Ishikawa (cell line): ENCODE measurements around the gene MILR1.

Source experiments
- CEBPB ChIP-seq: IDR thresholded peaks from 2 replicates; pipeline ENCODE4 v1.6.1; 2012
- CREB1 ChIP-seq: IDR thresholded peaks from 2 replicates; pipeline ENCODE4 v1.6.1; 2012; ENCODE audit warnings: low read depth
- EGR1 ChIP-seq: IDR thresholded peaks from 2 replicates; pipeline ENCODE4 v1.6.1; 2012
- EP300 ChIP-seq: IDR thresholded peaks from 2 replicates; pipeline ENCODE4 v1.6.1; 2012; ENCODE audit warnings: borderline replicate concordance
- FOXM1 ChIP-seq: IDR thresholded peaks from 2 replicates; pipeline ENCODE4 v1.6.1; 2012; ENCODE audit warnings: low read depth, borderline replicate concordance
- NFIC ChIP-seq: IDR thresholded peaks from 2 replicates; pipeline ENCODE4 v1.6.1; 2012
- RAD21 ChIP-seq: IDR thresholded peaks from 2 replicates; pipeline ENCODE4 v1.6.1; 2012; ENCODE audit warnings: low read depth
- REST ChIP-seq: IDR thresholded peaks from 2 replicates; pipeline ENCODE4 v1.6.1; 2012; ENCODE audit warnings: low read depth, mild to moderate bottlenecking
- TAF1 ChIP-seq: IDR thresholded peaks from 2 replicates; pipeline ENCODE4 v1.6.1; 2012; ENCODE audit warnings: low read depth, mild to moderate bottlenecking
- TCF12 ChIP-seq: IDR thresholded peaks from 2 replicates; pipeline ENCODE4 v1.6.1; 2012; ENCODE audit warnings: low read depth
- TEAD4 ChIP-seq: IDR thresholded peaks from 2 replicates; pipeline ENCODE4 v1.6.1; 2012
- YY1 ChIP-seq: IDR thresholded peaks from 2 replicates; pipeline ENCODE4 v1.6.1; 2012; ENCODE audit warnings: low read depth
- ZBTB7A ChIP-seq: IDR thresholded peaks from 2 replicates; pipeline ENCODE4 v1.6.1; 2012; ENCODE audit warnings: low read depth
- TF ChIP-seq, protein P1 (sequence below): IDR thresholded peaks from 2 replicates; pipeline ENCODE4 v1.6.1; 2012
- TF ChIP-seq, protein P2 (sequence below): IDR thresholded peaks from 2 replicates; pipeline ENCODE4 v1.6.1; 2012

Gene MILR1

GRCh38 chr17:64504769-64505339 is 55.9 kb downstream of the MILR1 start:
- no peak for TF ChIP-seq TEAD4
- TF ChIP-seq CEBPB, result no peak
- no peak for TF ChIP-seq EGR1
- no peak for TF ChIP-seq TCF12
- TF ChIP-seq NFIC, result no peak
- no peak for TF ChIP-seq RAD21
- TF ChIP-seq, protein P1, sequence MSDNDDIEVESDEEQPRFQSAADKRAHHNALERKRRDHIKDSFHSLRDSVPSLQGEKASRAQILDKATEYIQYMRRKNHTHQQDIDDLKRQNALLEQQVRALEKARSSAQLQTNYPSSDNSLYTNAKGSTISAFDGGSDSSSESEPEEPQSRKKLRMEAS, result no peak
- no peak for TF ChIP-seq CREB1
- TF ChIP-seq EP300, result no peak
- no peak for TF ChIP-seq FOXM1
- TF ChIP-seq YY1, result no peak
- TF ChIP-seq ZBTB7A, result no peak
- TF ChIP-seq, protein P2, sequence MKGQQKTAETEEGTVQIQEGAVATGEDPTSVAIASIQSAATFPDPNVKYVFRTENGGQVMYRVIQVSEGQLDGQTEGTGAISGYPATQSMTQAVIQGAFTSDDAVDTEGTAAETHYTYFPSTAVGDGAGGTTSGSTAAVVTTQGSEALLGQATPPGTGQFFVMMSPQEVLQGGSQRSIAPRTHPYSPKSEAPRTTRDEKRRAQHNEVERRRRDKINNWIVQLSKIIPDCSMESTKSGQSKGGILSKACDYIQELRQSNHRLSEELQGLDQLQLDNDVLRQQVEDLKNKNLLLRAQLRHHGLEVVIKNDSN, result no peak
- TF ChIP-seq TAF1, result no peak
- no peak for TF ChIP-seq REST

GRCh38 chr17:64505340-64506200 is 56.7 kb downstream of the MILR1 start:
- TF ChIP-seq CREB1 (no peak), TEAD4 (peak; percentile 71), TCF12 (peak; percentile 20), YY1 (peak; percentile 94), NFIC (no peak), EGR1 (peak; percentile 73; the same call in 1 of the 2 replicates), TAF1 (peak; percentile 89), EP300 (0 out of 2 replicates have a peak, but pooled peaks have one; percentile 14)
- TF ChIP-seq, protein P1, result peak; percentile 85

DNA sequence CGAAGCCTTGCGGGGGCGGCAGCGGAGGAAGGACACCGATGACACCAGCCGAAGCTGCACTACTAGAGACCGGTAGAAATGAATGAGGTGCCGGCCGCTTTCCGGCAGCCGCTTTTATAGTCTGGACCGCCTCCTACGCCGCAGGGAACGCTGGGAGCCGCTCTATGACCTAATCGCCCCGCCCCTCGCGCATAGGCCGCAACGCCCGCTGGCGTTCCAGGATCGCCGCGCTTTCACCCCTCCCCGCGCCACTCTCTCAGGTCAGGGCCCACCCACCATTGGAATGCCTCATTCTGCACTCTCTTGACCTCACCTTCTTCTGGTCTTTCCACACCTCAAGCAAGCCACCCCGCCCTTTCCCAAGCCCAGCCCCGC is 57.3 kb downstream of the MILR1 start, which contains the start of gene DDX5:
Gene DDX5 (minus strand): TSS at position 89 of the 375 bp plus-strand sequence. CDS start 170 bp downstream, outside the sequence.
- TF ChIP-seq, protein P1, result no peak
- TF ChIP-seq TEAD4, result peak; percentile 64
- peak; percentile 95 for TF ChIP-seq TAF1
- TF ChIP-seq CREB1, result peak; percentile 57; the same call in 1 of the 2 replicates
- TF ChIP-seq EGR1, result peak; percentile 98
- no peak for TF ChIP-seq TCF12
- TF ChIP-seq REST, result no peak
- TF ChIP-seq EP300, result peak; percentile 16; the same call in 1 of the 2 replicates
- TF ChIP-seq YY1, result no peak
- 0 out of 2 replicates have a peak, but pooled peaks have one; percentile 11 for TF ChIP-seq NFIC
- TF ChIP-seq RAD21, result no peak

GRCh38 chr17:64506576-64507412 is 57.9 kb downstream of the MILR1 start, which contains the start of gene CEP95:
CEP95 (plus strand) TSS chr17:64506977; CDS start chr17:64507098, 121 bp downstream.
- TF ChIP-seq, protein P2, result peak; percentile 94
- TF ChIP-seq EGR1 (peak; percentile 41; the same call in 1 of the 2 replicates), CEBPB (no peak), TAF1 (peak; percentile 47; the same call in 1 of the 2 replicates), YY1 (no peak; the same call in none of the 2 replicates), REST (no peak; the same call in 1 of the 2 replicates), TCF12 (no peak; the same call in 1 of the 2 replicates), EP300 (0 out of 2 replicates have a peak, but pooled peaks have one; percentile 9), NFIC (0 out of 2 replicates have a peak, but pooled peaks have one; percentile 8), CREB1 (no peak)
- TF ChIP-seq, protein P1, result peak; percentile 90
